ENCODE data around the gene TAB2. TPM values are rescaled to one million over a fixed set of nuclear protein-coding genes. Genes with fewer than 3 reads are reported as not detected.
A peak's percentile ranks its signal among the peaks of the same experiment; 100 is the strongest.
"Not testable (repeated sequence)": the region's sequence is repeated elsewhere in the genome, so short reads cannot be mapped to it uniquely, and the experiment has no call there.

Gene TAB2
- polyA plus RNA-seq, 4 donors = 80.7 to 103 (median 85.4) TPM

DNA sequence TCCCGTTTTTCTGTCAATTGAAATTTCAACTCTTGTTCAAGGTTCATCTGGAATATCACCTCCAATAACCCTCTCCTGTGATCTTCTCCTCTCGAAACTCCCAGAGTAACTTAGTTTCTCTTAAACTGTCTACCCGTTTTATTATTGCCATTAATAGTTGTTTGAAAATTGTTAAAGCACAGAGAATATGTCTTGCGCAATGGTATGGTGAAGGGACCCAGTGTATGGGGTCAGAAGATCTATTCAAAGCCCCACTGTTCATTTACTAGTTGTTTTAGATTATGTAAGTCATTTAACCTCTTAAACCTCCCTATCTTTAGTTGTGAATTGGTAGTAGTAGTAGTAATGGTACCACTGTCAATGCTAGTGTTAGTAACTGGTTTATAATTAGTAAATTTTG is 6.2 kb upstream of the TAB2 start:
- DNase-seq (ENCODE audit: low read depth in 4 of 4, low spot score in 2 of 4) = no peak

DNA sequence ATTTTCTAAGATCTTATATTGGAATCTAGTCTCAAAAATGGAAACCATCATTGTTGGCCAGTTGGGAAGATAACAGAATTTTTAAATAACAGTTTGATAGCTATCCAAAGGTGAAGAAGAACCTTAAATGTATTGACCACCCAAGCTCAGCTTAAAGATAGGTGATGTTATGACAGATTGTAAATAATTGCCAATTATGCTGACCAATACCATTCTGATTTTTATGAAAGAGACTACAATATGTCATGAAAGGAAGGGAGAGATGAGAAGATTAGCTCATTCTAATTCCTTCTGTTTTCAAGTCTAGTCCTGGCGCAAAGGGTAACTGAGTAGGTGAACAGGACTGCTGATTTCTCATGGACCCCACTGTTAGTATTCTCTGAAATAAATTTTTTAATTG is 5.7 kb upstream of the TAB2 start:
- DNase-seq (ENCODE audit: low read depth in 4 of 4, low spot score in 2 of 4) = no peak

DNA sequence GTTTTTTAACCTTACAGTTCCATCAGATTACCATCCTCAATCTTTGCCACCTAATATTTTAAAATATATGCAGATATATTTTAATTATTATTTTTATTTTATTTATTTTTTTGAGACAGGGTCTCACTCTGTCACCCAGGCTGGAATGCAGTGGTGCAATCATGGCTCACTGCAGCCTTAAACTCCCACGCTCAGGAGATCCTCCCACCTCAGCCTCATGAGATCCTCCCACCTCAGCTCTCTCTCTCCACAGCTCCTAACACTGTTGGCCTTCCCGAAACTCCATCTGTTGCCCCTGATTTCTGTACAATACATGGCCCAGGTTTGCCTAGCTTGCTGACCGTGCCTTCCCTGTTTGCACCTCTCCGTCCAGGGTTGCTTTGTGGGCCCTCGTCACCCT is 4.4 kb upstream of the TAB2 start:
- DNase-seq (ENCODE audit: low read depth in 4 of 4, low spot score in 2 of 4) = no peak

DNA sequence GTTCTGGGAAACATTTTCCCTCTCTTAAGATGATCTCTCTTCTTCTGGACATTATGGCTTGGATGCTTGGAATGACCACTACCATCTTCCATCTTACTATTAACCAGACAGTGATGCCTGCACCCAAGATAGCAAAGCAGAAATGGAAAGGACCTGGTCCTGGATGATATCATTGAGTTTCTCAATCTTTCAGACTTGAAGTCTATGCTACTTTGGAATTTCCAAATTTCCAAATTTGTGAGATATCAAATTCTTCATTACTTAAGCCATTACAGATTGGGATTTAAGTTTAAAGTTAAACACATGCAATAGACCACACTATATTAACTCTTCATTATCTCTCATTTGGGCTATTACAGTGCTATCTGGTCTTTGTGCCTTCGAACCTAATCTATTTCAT is 3.7 kb upstream of the TAB2 start:
- no peak for DNase-seq (ENCODE audit: low read depth in 4 of 4, low spot score in 2 of 4)

DNA sequence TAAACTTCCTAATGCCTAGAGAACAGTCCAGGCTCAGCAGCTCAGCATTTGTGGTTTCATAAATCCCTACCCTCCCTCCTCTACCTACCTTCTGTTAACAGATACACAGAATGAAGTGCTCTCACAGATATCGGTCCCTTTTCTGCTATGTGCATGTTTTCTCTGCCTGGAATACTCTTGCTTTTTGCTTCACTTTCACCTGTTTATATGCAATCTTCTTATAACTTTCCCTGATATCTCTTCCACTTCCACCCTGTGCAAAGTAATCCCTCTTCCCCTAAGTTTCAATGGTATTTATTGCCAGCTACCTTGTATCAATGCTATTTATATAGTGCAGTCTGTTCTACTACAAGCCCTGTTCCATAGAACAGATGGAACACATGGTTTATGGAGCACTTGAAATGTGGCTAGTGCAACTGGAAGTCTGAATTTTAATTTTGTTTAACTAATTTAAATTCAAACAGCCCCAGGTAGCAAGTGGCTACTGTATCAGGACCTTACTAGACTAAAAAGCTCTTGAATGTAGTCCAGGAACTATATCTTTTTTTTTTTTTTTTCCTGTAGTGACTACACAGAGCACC is 3.1 kb upstream of the TAB2 start:
- no peak for DNase-seq (ENCODE audit: low read depth in 4 of 4, low spot score in 2 of 4)

DNA sequence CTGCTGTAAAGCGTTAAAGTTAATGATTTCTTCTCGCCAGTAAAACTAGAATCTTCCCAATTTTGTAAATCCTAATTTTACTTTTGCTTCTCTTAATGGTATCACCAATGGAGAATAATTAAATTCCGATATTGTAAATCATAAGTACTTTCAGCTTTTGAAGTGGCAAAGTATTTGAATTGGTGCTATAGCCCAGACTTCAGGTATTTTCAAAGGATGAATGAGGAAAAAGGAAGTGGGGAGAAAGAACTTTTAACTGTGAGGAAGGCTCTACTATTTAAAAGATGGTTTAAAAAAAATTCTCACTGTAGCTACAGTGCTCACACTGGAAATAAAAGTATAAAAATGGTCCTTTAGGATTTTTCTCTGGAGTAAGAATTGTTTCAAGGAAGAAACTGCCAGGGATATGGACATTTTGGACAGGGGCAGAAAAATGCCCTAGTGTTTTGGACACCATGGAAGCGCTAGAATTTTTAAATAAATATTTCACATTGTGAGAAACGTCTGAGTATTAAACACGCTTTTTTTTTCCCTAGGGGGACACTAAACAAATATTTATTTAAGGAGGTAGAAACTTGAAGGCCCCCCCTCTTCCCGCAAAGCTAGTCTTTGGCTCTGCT is 1.3 kb upstream of the TAB2 start:
- no peak for DNase-seq (ENCODE audit: low read depth in 4 of 4, low spot score in 2 of 4)

DNA sequence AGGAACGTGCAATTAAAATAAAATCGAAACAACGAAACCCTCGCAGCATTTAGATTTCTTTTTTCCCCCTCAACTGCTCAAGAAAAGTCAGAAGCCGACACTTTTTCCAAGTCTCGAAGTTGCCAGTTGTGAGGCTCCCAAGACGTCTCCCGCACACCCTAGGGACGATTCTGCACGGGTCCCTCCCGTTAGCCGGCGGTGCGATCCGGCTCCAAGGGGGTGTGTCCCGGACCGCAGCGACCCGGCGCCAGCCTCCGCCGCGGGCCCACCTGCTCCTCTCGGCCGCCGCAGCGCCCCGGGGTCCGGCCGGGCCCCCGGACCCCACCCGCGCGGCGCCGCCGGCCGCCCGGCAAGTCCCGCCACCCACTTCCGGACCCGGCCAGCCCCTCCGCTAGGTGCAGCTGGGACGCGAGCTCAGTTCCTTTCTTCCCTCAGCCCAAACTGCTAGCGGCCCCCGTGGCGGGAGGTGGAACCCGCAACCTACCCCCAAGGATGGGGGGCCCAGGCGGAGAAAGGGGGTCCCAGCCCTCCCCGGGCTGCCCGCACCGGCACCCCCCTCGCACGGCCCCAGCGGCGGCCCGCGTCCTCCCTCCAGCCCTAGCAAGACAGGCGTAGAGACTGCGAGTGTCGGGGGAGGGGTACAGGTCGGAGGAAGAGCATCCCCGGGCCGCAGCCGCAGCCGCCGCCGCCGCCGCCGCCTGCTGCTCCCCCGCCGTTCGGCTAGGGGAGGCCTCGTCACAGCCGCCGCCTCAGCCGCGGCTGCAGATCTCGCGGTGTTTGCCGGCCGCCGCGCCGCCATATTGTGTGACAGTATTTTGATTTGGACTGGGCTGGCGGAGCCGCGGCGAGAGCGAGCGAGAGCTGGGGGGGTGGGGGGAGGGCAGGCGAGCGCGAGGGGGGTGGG is 520 bp upstream of the TAB2 start:
- peak in 3 of 4 donors; percentile 48 to 82 (median 80) for DNase-seq (ENCODE audit: low read depth in 4 of 4, low spot score in 2 of 4)

DNA sequence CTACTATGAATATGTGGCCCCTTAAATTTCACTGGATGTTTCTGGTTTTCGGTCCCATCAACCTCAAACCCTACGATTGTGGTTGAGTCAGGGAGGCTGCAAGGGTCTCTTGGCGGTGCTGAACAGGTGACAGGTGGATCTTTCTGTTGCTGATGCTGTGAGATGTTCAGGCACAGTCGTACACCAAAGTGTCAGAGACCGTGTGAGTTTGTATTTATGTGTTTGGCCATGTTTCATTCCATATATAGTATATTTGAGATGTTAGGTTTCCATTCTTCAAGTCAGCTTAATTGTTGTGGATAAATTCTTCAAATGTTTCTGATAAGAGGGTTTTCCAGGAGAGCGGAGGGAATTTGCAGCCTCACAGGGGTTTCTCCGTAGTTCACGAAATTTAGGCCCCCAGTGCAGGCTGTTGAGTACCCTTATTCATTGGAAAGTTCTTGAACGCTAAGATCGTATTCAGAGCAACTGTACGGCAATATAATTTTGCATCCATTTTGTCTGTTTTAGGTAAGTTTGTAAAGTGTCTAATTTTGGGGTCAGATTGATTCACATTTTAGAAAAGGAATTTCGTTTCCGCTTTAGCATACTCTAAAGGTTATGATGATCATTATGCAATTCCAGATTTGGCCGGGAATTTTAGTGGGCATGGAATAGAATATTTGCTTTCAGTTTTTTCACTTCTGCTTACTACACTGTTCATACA is 1.2 kb downstream of the TAB2 start:
- DNase-seq (ENCODE audit: low read depth in 4 of 4, low spot score in 2 of 4) = peak in 1 of 4 donors; percentile 50

DNA sequence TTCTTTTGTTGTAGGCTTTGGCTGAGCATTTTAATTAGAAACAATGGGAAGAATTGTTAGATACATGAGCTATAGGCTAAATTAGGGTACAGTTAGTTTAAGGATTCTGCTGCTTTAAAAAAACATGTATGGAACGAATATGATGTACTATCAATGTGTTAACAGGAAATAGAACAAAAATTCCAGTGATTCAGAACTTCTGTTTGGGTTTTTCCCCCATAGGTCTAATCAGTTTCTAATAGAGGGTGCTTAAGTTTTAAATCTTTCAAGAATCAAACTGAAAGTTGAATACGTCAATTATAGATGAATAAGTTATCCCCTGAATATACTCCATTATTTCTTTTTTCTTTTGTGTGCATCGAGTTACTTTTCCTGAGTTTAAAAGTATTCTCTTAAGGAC is 1.9 kb downstream of the TAB2 start:
- DNase-seq (ENCODE audit: low read depth in 4 of 4, low spot score in 2 of 4) = no peak

DNA sequence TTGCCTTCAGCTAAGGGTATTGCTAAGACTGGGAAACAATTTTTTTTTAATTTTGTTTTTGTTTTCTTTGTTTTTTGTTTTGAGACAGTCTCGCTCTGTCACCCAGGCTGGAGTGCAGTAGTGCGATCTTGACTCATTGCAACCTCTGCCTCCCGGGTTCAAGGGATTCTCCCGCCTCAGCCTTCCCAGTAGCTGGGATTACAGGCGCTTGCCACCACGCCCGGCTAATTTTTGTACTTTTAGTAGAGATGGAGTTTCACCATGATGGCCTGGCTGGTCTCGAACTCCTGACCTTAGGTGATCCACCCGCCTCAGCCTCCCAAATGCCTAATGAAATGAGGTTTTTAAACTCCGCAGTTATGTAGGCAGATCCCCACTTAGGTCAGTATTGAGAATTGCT is 2.5 kb downstream of the TAB2 start:
- not testable (repeated sequence) for DNase-seq (ENCODE audit: low read depth in 4 of 4, low spot score in 2 of 4)

DNA sequence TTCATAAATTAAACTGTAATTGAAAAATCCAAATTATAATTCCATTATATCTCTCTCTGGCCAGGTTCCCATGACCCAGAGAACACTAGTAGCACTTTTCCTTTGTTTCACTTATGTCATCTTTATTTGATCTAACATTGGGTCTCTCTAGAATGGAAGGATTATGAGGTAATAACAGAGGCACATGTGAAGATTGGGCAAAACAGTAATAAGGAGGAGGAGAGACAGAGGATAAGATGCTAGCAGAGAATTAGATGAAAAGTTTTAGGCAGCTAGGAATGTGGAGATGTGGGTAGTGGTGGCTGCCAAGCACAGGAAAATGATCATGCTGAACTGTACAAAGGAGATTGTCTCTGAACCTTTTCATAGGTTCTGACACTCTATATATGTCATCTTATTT is 3.3 kb downstream of the TAB2 start:
- no peak for DNase-seq (ENCODE audit: low read depth in 4 of 4, low spot score in 2 of 4)

DNA sequence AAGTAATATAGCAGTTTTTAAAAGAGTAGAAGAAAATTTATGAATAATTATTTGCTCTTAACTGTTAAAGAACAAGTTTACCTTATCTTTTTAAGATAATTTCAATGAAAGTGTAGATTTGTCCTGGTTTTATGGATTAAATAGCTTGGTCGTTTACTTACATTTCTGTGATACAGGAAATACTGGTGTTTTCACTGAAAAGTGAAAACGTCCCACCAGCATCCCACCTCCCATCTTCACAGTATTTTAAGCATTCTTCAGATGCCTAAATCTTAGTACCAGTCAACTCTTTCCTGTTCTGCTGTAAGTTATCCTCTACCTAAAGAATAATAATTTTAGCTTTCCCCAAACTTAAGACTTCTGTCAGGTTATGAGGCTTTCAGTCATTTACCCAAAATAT is 5.8 kb downstream of the TAB2 start:
- DNase-seq (ENCODE audit: low read depth in 4 of 4, low spot score in 2 of 4) = no peak

DNA sequence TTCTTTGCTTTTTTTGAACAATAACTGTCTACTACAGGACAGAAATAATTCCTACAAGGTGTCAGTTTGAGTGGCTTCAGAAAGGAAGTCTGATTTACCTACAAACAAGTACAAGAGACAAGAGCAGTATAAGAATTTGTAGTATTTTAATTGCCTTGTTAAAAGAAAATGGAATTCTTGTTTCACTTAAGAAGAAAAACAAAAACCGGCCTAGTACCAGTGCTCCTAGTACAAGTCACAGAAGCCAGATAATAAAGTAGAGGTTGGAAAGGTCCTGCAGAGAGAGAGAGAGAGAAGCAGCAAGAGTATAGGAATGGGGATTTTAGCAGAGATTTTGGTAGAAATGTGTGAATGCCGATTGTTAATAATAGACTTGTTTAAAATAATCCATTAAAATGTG is 6.4 kb downstream of the TAB2 start:
- no peak for DNase-seq (ENCODE audit: low read depth in 4 of 4, low spot score in 2 of 4)

DNA sequence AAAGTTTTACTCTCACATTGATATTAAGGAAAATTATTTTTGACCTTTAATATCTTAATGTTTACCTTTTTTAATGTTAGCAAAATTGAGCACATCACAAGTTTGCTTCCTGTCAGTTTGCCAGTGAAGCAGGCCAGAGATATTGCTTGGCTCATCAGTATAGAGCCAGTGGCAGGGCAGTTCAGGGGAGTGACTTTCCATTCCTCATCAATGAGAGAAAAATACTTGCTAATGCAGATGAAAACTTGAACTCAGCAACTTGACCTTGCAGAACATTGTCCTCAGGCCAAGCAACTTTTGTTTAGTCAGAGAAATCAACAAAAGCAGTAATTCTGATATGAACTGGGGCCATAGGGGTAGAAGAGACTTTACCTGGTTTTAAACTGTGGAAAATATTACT is 6.9 kb downstream of the TAB2 start:
- DNase-seq (ENCODE audit: low read depth in 4 of 4, low spot score in 2 of 4) = no peak

DNA sequence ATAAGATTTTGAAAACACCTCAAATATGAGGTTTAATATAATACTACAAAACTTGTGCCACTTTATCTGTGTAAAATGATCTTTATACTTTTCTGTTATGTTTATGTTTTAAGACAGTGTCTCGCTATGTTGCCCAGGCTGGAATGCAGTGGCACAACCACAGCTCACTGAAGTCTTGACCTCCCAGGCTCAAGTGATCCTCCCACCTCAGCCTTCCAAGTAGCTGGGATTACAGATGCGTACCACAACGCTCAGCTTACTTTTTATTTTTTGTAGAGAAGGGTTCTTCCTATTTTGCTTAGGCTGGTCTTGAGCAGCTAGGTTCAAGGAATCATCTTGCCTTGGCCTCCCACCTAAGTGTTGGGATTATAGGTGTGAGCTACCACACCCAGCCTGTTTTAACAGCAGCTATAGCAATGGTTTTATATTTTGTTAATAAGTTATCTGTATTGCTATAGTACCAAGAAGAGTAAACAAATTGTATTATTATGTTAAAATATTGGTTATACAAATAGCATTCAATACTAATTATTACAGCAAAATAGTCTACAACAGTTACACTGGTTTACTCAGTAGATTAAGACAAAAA is 8.2 kb downstream of the TAB2 start:
- no peak for DNase-seq (ENCODE audit: low read depth in 4 of 4, low spot score in 2 of 4)

DNA sequence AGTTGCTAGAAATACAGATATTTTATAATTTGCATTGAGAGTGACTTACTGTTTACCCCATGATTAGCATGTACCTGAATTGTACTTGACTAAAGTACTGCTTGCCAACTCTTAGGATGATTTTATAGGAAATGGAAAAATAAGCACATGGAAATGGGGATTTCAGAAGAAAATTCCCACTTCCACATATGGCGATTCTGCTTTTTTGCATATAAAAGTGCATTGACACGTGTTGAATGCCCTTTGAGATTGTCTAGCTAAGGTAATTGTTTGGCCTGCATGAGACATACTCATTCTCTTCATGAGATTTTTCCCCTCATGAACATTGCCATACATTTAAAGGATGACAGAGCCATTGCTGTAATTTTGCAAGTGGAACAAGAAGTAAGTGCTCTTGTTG is 10.1 kb downstream of the TAB2 start:
- DNase-seq (ENCODE audit: low read depth in 4 of 4, low spot score in 2 of 4) = no peak

DNA sequence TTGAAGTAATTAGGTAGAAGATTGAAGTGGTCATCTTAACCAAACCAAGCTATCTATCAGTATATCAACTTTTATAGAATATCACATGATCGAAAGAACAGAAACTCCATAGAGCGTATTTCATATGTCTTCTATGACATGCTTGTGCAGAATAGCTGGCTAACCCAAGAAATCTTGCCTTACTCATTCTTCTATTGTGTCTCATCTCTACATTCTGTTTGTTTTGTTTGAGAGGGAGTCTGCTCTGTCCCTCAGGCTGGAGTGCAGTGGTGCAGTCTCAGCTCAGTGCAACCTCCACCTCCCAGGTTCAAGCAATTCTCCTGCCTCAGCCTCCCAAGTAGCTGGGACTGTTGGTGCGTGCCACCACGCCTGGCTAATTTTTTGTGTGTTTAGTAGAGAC is 10.6 kb downstream of the TAB2 start:
- DNase-seq (ENCODE audit: low read depth in 4 of 4, low spot score in 2 of 4) = no peak

DNA sequence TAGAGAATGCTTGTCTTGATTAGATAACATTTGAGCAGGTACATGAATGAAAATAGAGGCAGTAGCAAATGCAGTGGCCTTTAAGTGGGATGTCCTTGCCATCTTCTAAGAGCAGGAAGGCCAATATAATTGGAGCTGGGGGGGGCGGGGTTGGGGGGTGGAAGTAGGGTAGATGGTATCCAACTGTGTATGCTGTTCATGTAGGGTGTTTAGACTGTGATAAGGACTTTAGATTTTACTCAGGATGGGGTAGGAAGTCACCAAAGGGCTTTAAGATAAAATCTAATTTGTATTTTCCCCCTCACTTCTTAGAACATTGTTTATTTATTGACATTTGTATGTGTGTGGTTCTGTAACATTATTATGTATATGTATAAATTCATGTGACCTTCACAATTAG is 12.0 kb downstream of the TAB2 start:
- no peak for DNase-seq (ENCODE audit: low read depth in 4 of 4, low spot score in 2 of 4)

DNA sequence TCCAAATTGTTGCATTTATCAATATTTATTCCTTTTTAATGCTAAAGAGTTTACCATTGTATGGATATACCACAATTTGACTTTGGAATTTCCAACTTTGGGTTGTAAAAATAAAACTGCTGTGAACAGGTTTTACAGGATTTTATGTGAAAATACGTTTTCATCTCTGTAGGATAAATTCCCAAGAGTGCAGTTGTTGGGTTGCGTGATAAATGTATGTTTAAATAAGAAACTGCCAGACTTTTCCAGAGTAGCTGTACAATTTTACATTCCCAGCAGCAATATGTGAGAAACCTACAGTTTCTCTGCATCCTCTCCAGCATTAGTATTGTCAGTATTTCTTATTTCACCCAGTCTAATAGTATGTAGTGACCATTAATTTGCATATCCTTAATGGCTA is 12.6 kb downstream of the TAB2 start:
- DNase-seq (ENCODE audit: low read depth in 4 of 4, low spot score in 2 of 4) = no peak

DNA sequence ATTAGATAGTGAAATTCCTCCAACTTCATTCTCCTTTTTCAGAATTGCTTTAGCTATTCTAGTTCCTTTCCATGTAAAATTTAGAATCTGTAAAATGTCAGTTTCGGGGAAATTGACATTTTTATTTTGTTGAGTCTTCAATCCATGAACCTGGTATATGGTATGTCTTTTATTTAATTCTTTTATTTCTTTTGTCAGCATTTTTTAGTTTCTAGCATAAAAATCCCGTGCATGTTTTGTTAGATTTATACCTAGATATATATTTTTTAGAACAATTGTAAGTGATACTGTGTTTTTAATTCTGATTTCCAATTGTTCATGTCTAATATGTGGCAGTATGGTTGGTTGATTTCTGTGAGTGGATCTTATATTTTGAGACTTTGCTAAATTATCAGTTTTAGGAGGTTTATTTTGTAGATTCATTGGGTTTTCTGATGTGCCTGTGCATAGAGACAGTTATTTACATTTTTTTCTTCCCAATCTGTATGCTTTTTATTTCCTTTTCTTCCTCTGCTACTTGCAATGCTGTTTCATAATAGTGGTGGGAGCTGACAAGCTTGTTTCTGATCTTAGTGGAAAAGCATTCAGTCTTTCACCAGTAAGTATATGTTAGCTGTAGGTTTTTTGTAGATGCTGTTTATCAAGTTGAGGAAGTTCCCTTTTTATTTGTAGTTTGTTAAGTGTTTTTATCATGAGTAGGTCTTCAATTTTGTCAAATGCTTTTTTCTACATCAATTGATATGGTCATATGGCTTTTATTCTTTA is 13.7 kb downstream of the TAB2 start:
- no peak for DNase-seq (ENCODE audit: low read depth in 4 of 4, low spot score in 2 of 4)

All from left renal cortex interstitium (tissue), 4 donors.